Measurements from ENCODE around the gene AMIGO3.
A peak's percentile ranks its signal among the peaks of the same experiment; 100 is the strongest.
"Not testable (repeated sequence)": the region's sequence is repeated elsewhere in the genome, so short reads cannot be mapped to it uniquely, and the experiment has no call there.

Gene AMIGO3

GRCh38 chr3:49719214-49719884 is at the start of gene AMIGO3:
AMIGO3 (minus strand) TSS chr3:49719684; CDS start chr3:49719465, 219 bp downstream.
- peak; percentile 83 to 90 for DNase-seq (ENCODE audit: extremely low read depth in 1 of 2, low read depth in 1 of 2)

- no peak for DNase-seq (ENCODE audit: extremely low read depth in 1 of 2, low read depth in 1 of 2)
Measured at GRCh38 chr3:49763981-49764380, 44.5 kb upstream of the AMIGO3 start.

- no peak for DNase-seq (ENCODE audit: extremely low read depth in 1 of 2, low read depth in 1 of 2)
Measured at GRCh38 chr3:49761661-49762060, 42.2 kb upstream of the AMIGO3 start.

- DNase-seq (ENCODE audit: extremely low read depth in 1 of 2, low read depth in 1 of 2), result no peak
Measured at GRCh38 chr3:49759226-49759625, 39.7 kb upstream of the AMIGO3 start.

GRCh38 chr3:49757197-49757596 is 37.7 kb upstream of the AMIGO3 start:
- no peak for DNase-seq (ENCODE audit: extremely low read depth in 1 of 2, low read depth in 1 of 2)

- no peak for DNase-seq (ENCODE audit: extremely low read depth in 1 of 2, low read depth in 1 of 2)
Measured at GRCh38 chr3:49756036-49756435, 36.6 kb upstream of the AMIGO3 start.

GRCh38 chr3:49754536-49754935 is 35.1 kb upstream of the AMIGO3 start:
- DNase-seq (ENCODE audit: extremely low read depth in 1 of 2, low read depth in 1 of 2), result no peak

- no peak for DNase-seq (ENCODE audit: extremely low read depth in 1 of 2, low read depth in 1 of 2)
Measured at GRCh38 chr3:49751501-49751900, 32.0 kb upstream of the AMIGO3 start.

GRCh38 chr3:49750056-49750455 is 30.6 kb upstream of the AMIGO3 start:
- DNase-seq (ENCODE audit: extremely low read depth in 1 of 2, low read depth in 1 of 2), result no peak

GRCh38 chr3:49748874-49749273 is 29.4 kb upstream of the AMIGO3 start:
- not testable (repeated sequence) for DNase-seq (ENCODE audit: extremely low read depth in 1 of 2, low read depth in 1 of 2)

- no peak for DNase-seq (ENCODE audit: extremely low read depth in 1 of 2, low read depth in 1 of 2)
Measured at GRCh38 chr3:49747792-49748480, 28.5 kb upstream of the AMIGO3 start.

- no peak for DNase-seq (ENCODE audit: extremely low read depth in 1 of 2, low read depth in 1 of 2)
Measured at GRCh38 chr3:49745986-49746385, 26.5 kb upstream of the AMIGO3 start.

GRCh38 chr3:49740427-49740826 is 20.9 kb upstream of the AMIGO3 start:
- DNase-seq (ENCODE audit: extremely low read depth in 1 of 2, low read depth in 1 of 2), result no peak

- DNase-seq (ENCODE audit: extremely low read depth in 1 of 2, low read depth in 1 of 2), result no peak
Measured at GRCh38 chr3:49738067-49738713, 18.7 kb upstream of the AMIGO3 start.

- no peak for DNase-seq (ENCODE audit: extremely low read depth in 1 of 2, low read depth in 1 of 2)
Measured at GRCh38 chr3:49734752-49735151, 15.3 kb upstream of the AMIGO3 start.

- no peak for DNase-seq (ENCODE audit: extremely low read depth in 1 of 2, low read depth in 1 of 2)
Measured at GRCh38 chr3:49733551-49733950, 14.1 kb upstream of the AMIGO3 start.

GRCh38 chr3:49732597-49732996 is 13.1 kb upstream of the AMIGO3 start:
- DNase-seq (ENCODE audit: extremely low read depth in 1 of 2, low read depth in 1 of 2), result no peak

- no peak for DNase-seq (ENCODE audit: extremely low read depth in 1 of 2, low read depth in 1 of 2)
Measured at GRCh38 chr3:49729966-49730609, 10.6 kb upstream of the AMIGO3 start.

- DNase-seq (ENCODE audit: extremely low read depth in 1 of 2, low read depth in 1 of 2), result no peak
Measured at GRCh38 chr3:49727924-49728361, 8.5 kb upstream of the AMIGO3 start.

GRCh38 chr3:49727154-49727923 is 7.9 kb upstream of the AMIGO3 start:
- no peak for DNase-seq (ENCODE audit: extremely low read depth in 1 of 2, low read depth in 1 of 2)

Measured in stimulated activated CD8-positive, alpha-beta memory T cell treated with anti-CD3 and anti-CD28 coated beads, Interleukin-7, amount 100 ng/mL, for 48 hours (primary cell).